Activated T-helper 1 cell treated with anti-CD3 and anti-CD28 coated beads, Interleukin-12 subunit alpha, Interleukin-12 subunit beta, Interleukin-2, Interleukin-4 antibody, amounts not matched to agents 30 ng/mL and 10 ng/mL and 1 ng/mL, durations not matched to agents 14 hours and 24 hours and 36 hours (primary cell): ENCODE data around the gene RAI1. TPM values are rescaled to one million over a fixed set of nuclear protein-coding genes. Genes with fewer than 3 reads are reported as not detected.

Experiments
- DNase-seq: peaks from one replicate; pipeline ENCODE4 v3.0.0; 2021; ENCODE audit warnings: low spot score
- H3K27ac Mint-ChIP-seq: one replicate; pipeline ENCODE4 v1.8.0; 2021; ENCODE audit warnings: mild to moderate bottlenecking, mixed read lengths
- H3K27me3 Mint-ChIP-seq: one replicate; pipeline ENCODE4 v1.8.0; 2022; ENCODE audit warnings: mild to moderate bottlenecking, moderate library complexity, mixed read lengths; ENCODE audit not compliant: insufficient read depth
- H3K36me3 Mint-ChIP-seq: one replicate; pipeline ENCODE4 v1.8.0; 2021; ENCODE audit warnings: low read depth, mixed read lengths
- H3K4me1 Mint-ChIP-seq: one replicate; pipeline ENCODE4 v1.8.0; 2021; ENCODE audit warnings: low read depth, mixed read lengths
- H3K4me3 Mint-ChIP-seq: one replicate; pipeline ENCODE4 v1.8.0; 2021; ENCODE audit warnings: mild to moderate bottlenecking, moderate library complexity, mixed read lengths
- H3K9me3 Mint-ChIP-seq: one replicate; pipeline ENCODE4 v1.8.0; 2021; ENCODE audit warnings: mixed read lengths
- intact Hi-C: fragments of 100-400 bp; cut with micrococcal nuclease; formaldehyde crosslinking; loops from one replicate; pipeline ENCODE4 v1.15.1; 2024
- total RNA-seq: library from RNA; stranded (reverse); gene quantifications from 2 replicates; pipeline ENCODE4 v1.2.3, GENCODE V29; 2022

RAI1 gene
- total RNA-seq, 1 donor from 2014 or later = 31.1 TPM

- Mint-ChIP-seq H3K27me3 (peaks cover 4% of the 10 kb centered on the region), H3K4me1 (peaks cover 11% of the 10 kb centered on the region), H3K9me3 (no peaks in the 10 kb centered on the region), H3K27ac (no peak overlapping the region), H3K4me3 (no peak overlapping the region), H3K36me3 (no peaks in the 10 kb centered on the region)
- intact Hi-C loops = no loop called here
- DNase-seq = no peak
Measured at GRCh38 chr17:17787568-17787967, 106.3 kb downstream of the RAI1 start.

- intact Hi-C loops = no loop called here
- peak overlapping the region; percentile 34 for H3K27ac Mint-ChIP-seq
- no peaks in the 10 kb centered on the region for H3K9me3 Mint-ChIP-seq
- peaks cover 25% of the 10 kb centered on the region for H3K4me1 Mint-ChIP-seq
- no peak for DNase-seq
- peaks cover 7% of the 10 kb centered on the region for H3K36me3 Mint-ChIP-seq
- no peaks in the 10 kb centered on the region for H3K27me3 Mint-ChIP-seq
- no peak overlapping the region for H3K4me3 Mint-ChIP-seq
Measured at GRCh38 chr17:17788967-17789366, 107.7 kb downstream of the RAI1 start.

- no peaks in the 10 kb centered on the region for H3K27me3 Mint-ChIP-seq
- intact Hi-C loops = no loop called here
- no peak for DNase-seq
Measured at GRCh38 chr17:17789410-17789809, 108.2 kb downstream of the RAI1 start.

GRCh38 chr17:17789828-17790636 is 108.8 kb downstream of the RAI1 start:
- intact Hi-C loops = no loop called here
- H3K27ac Mint-ChIP-seq = no peak overlapping the region
- no peaks in the 10 kb centered on the region for H3K9me3 Mint-ChIP-seq
- no peaks in the 10 kb centered on the region for H3K27me3 Mint-ChIP-seq
- H3K4me3 Mint-ChIP-seq = no peak overlapping the region
- peaks cover 26% of the 10 kb centered on the region for H3K4me1 Mint-ChIP-seq
- H3K36me3 Mint-ChIP-seq = peaks cover 8% of the 10 kb centered on the region
- DNase-seq = no peak

More at GRCh38 chr17:17789410-17789809, 108.2 kb downstream of the RAI1 start:
- Mint-ChIP-seq H3K4me3 (no peak overlapping the region), H3K9me3 (no peaks in the 10 kb centered on the region), H3K36me3 (peaks cover 8% of the 10 kb centered on the region), H3K4me1 (peaks cover 26% of the 10 kb centered on the region), H3K27ac (no peak overlapping the region)

GRCh38 chr17:17790637-17791464 is 109.6 kb downstream of the RAI1 start:
- H3K27ac Mint-ChIP-seq = no peak overlapping the region

GRCh38 chr17:17792037-17792550 is 110.8 kb downstream of the RAI1 start:
- peaks cover 8% of the 10 kb centered on the region for H3K36me3 Mint-ChIP-seq
- peak overlapping the region; percentile 84 for H3K27ac Mint-ChIP-seq
- no peak for DNase-seq
- peak overlapping the region; percentile 42 for H3K4me3 Mint-ChIP-seq
- H3K4me1 Mint-ChIP-seq = peaks cover 26% of the 10 kb centered on the region
- H3K27me3 Mint-ChIP-seq = no peaks in the 10 kb centered on the region
- intact Hi-C loops = loop anchor here (1.0 to 2.0 kb wide), 4 partner anchors 27 to 110 kb away; no protein-coding TSS in a partner anchor
- no peaks in the 10 kb centered on the region for H3K9me3 Mint-ChIP-seq

More at GRCh38 chr17:17790637-17791464, 109.6 kb downstream of the RAI1 start:
- H3K9me3 Mint-ChIP-seq = no peaks in the 10 kb centered on the region
- intact Hi-C loops = no loop called here
- no peak for DNase-seq
- H3K4me1 Mint-ChIP-seq = peaks cover 26% of the 10 kb centered on the region
- no peaks in the 10 kb centered on the region for H3K27me3 Mint-ChIP-seq
- H3K4me3 Mint-ChIP-seq = no peak overlapping the region
- peaks cover 8% of the 10 kb centered on the region for H3K36me3 Mint-ChIP-seq

GRCh38 chr17:17792551-17793377 is 111.5 kb downstream of the RAI1 start:
- Mint-ChIP-seq H3K4me1 (peaks cover 26% of the 10 kb centered on the region), H3K4me3 (peak overlapping the region; percentile 42), H3K9me3 (no peaks in the 10 kb centered on the region), H3K36me3 (peaks cover 9% of the 10 kb centered on the region), H3K27ac (peak overlapping the region; percentile 84), H3K27me3 (no peaks in the 10 kb centered on the region)
- intact Hi-C loops = loop anchor here (1.0 to 2.0 kb wide), 5 partner anchors 26 to 110 kb away; no protein-coding TSS in a partner anchor
- peak; percentile 68 for DNase-seq

GRCh38 chr17:17793378-17794214 is 112.3 kb downstream of the RAI1 start:
- H3K9me3 Mint-ChIP-seq = no peaks in the 10 kb centered on the region
- peaks cover 26% of the 10 kb centered on the region for H3K4me1 Mint-ChIP-seq
- peak overlapping the region; percentile 40 for H3K27ac Mint-ChIP-seq
- peak overlapping the region; percentile 30 for H3K4me3 Mint-ChIP-seq
- no peak for DNase-seq
- no peaks in the 10 kb centered on the region for H3K27me3 Mint-ChIP-seq
- intact Hi-C loops = loop anchor here (1.0 to 2.0 kb wide), 3 partner anchors 25 to 71 kb away; no protein-coding TSS in a partner anchor
- peaks cover 10% of the 10 kb centered on the region for H3K36me3 Mint-ChIP-seq

- no peaks in the 10 kb centered on the region for H3K27me3 Mint-ChIP-seq
Measured at GRCh38 chr17:17794382-17794781, 113.1 kb downstream of the RAI1 start.

GRCh38 chr17:17795296-17795695 is 114.0 kb downstream of the RAI1 start:
- Mint-ChIP-seq H3K4me3 (no peak overlapping the region), H3K4me1 (peaks cover 26% of the 10 kb centered on the region), H3K9me3 (no peaks in the 10 kb centered on the region), H3K27ac (no peak overlapping the region), H3K36me3 (peaks cover 10% of the 10 kb centered on the region), H3K27me3 (no peaks in the 10 kb centered on the region)
- no peak for DNase-seq
- intact Hi-C loops = no loop called here

More at GRCh38 chr17:17794382-17794781, 113.1 kb downstream of the RAI1 start:
- Mint-ChIP-seq H3K9me3 (no peaks in the 10 kb centered on the region), H3K4me3 (no peak overlapping the region), H3K27ac (no peak overlapping the region), H3K4me1 (peaks cover 26% of the 10 kb centered on the region), H3K36me3 (peaks cover 10% of the 10 kb centered on the region)
- intact Hi-C loops = no loop called here
- DNase-seq = no peak

- H3K4me3 Mint-ChIP-seq = no peak overlapping the region
- DNase-seq = no peak
- H3K9me3 Mint-ChIP-seq = no peaks in the 10 kb centered on the region
- peaks cover 26% of the 10 kb centered on the region for H3K4me1 Mint-ChIP-seq
- H3K36me3 Mint-ChIP-seq = peaks cover 10% of the 10 kb centered on the region
- H3K27me3 Mint-ChIP-seq = no peaks in the 10 kb centered on the region
- intact Hi-C loops = no loop called here
- no peak overlapping the region for H3K27ac Mint-ChIP-seq
Measured at GRCh38 chr17:17795946-17796786, 114.9 kb downstream of the RAI1 start.
